GM12801 (cell line): ENCODE results near the gene UBA6.

ENCODE experiments used
- CTCF ChIP-seq: IDR thresholded peaks from one replicate; pipeline ENCODE4 v1.5.1; 2011; ENCODE audit warnings: control low read depth; ENCODE audit not compliant: insufficient read length; ENCODE audit errors: extremely low read depth

UBA6 gene

GRCh38 chr4:67697860-67698687 is 2.9 kb downstream of the UBA6 start:
- TF ChIP-seq CTCF, result no peak

GRCh38 chr4:67696061-67696460 is 4.9 kb downstream of the UBA6 start:
- no peak for TF ChIP-seq CTCF

GRCh38 chr4:67694662-67695061 is 6.3 kb downstream of the UBA6 start:
- TF ChIP-seq CTCF, result no peak

- no peak for TF ChIP-seq CTCF
Measured at GRCh38 chr4:67691328-67691727, 9.6 kb downstream of the UBA6 start.

- TF ChIP-seq CTCF, result no peak
Measured at GRCh38 chr4:67687636-67688035, 13.3 kb downstream of the UBA6 start.

- no peak for TF ChIP-seq CTCF
Measured at GRCh38 chr4:67685532-67685859, 15.5 kb downstream of the UBA6 start.

GRCh38 chr4:67684839-67685531 is 16.0 kb downstream of the UBA6 start:
- no peak for TF ChIP-seq CTCF
